ENCODE results near the gene LIMS1.

- TF ChIP-seq SP1 (IDR thresholded peaks at IDR 0.05) = no peak
- TF ChIP-seq FOXM1 (IDR thresholded peaks at IDR 0.05; ENCODE audit: borderline replicate concordance) = no peak
- TF ChIP-seq FOXK2 (IDR thresholded peaks at IDR 0.05) = no peak
- TF ChIP-seq BHLHE40 (IDR thresholded peaks at IDR 0.05; ENCODE audit: borderline replicate concordance) = no peak
- no peak for TF ChIP-seq FOXA1 (IDR thresholded peaks at IDR 0.05)
- no peak for TF ChIP-seq CTBP1 (IDR thresholded peaks at IDR 0.05; ENCODE audit: borderline replicate concordance)
- no peak for TF ChIP-seq LEF1 (IDR thresholded peaks at IDR 0.05; ENCODE audit: borderline replicate concordance)
- TF ChIP-seq SUZ12 (IDR thresholded peaks at IDR 0.05) = no peak
- no peak for TF ChIP-seq L3MBTL2 (conservative IDR thresholded peaks at IDR 0.05)
- TF ChIP-seq TARDBP (IDR thresholded peaks at IDR 0.05) = no peak
- TF ChIP-seq HDGF (IDR thresholded peaks at IDR 0.05; ENCODE audit: borderline replicate concordance) = no peak
- TF ChIP-seq NFRKB (IDR thresholded peaks at IDR 0.05) = no peak
- TF ChIP-seq ZNF384 (IDR thresholded peaks at IDR 0.05) = no peak
- TF ChIP-seq, protein P1, sequence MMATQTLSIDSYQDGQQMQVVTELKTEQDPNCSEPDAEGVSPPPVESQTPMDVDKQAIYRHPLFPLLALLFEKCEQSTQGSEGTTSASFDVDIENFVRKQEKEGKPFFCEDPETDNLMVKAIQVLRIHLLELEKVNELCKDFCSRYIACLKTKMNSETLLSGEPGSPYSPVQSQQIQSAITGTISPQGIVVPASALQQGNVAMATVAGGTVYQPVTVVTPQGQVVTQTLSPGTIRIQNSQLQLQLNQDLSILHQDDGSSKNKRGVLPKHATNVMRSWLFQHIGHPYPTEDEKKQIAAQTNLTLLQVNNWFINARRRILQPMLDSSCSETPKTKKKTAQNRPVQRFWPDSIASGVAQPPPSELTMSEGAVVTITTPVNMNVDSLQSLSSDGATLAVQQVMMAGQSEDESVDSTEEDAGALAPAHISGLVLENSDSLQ (IDR thresholded peaks at IDR 0.05) = no peak
Observed at GRCh38 chr2:108536911-108537310, 2.6 kb downstream of the LIMS1 start.
